Adrenal gland (tissue), 5 donors: Measurements from ENCODE around the gene LRRC14B.
"Not testable (repeated sequence)": the region's sequence is repeated elsewhere in the genome, so short reads cannot be mapped to it uniquely, and the experiment has no call there.

Experiments used
- POLR2A ChIP-seq, 2 donors: fragments of 450-650 bp; IDR thresholded peaks; one replicate each; pipeline ENCODE4 v1.6.1; 2017; ENCODE audit warnings: antibody characterized with exemption in 2 of 2, mild to moderate bottlenecking in 2 of 2, moderate library complexity in 1 of 2
- TF ChIP-seq, protein P1 (sequence below), 6 experiments: fragments of 450-650 bp in 4 of 6; fragments of 200-600 bp in 2 of 6; sonication (generic) in 1 of 6; IDR thresholded peaks; 1 replicate in 5 of 6; 2 replicates in 1 of 6; pipeline versions ENCODE4 v1.5.1 to v1.8.0; 2016 to 2021; ENCODE audit warnings: antibody characterized with exemption in 6 of 6, mild to moderate bottlenecking in 2 of 6, moderate library complexity in 1 of 6
- donor health status: DM: no; HTN: no; CAD: no.

- TF ChIP-seq, protein P1, sequence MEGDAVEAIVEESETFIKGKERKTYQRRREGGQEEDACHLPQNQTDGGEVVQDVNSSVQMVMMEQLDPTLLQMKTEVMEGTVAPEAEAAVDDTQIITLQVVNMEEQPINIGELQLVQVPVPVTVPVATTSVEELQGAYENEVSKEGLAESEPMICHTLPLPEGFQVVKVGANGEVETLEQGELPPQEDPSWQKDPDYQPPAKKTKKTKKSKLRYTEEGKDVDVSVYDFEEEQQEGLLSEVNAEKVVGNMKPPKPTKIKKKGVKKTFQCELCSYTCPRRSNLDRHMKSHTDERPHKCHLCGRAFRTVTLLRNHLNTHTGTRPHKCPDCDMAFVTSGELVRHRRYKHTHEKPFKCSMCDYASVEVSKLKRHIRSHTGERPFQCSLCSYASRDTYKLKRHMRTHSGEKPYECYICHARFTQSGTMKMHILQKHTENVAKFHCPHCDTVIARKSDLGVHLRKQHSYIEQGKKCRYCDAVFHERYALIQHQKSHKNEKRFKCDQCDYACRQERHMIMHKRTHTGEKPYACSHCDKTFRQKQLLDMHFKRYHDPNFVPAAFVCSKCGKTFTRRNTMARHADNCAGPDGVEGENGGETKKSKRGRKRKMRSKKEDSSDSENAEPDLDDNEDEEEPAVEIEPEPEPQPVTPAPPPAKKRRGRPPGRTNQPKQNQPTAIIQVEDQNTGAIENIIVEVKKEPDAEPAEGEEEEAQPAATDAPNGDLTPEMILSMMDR (IDR thresholded peaks at IDR 0.05): not testable (repeated sequence)
- not testable (repeated sequence) for TF ChIP-seq POLR2A (IDR thresholded peaks at IDR 0.05)
These were observed 54.4 kb downstream of the LRRC14B start for GRCh38 chr5:245717-246116.
